ENCODE results near the gene SBNO2. TPM values are rescaled to one million over a fixed set of nuclear protein-coding genes. Genes with fewer than 3 reads are reported as not detected.
A peak's percentile ranks its signal among the peaks of the same experiment; 100 is the strongest.

Gene SBNO2
- total RNA-seq, 1 experiment from 2014 or later, result 46.3 TPM

DNA sequence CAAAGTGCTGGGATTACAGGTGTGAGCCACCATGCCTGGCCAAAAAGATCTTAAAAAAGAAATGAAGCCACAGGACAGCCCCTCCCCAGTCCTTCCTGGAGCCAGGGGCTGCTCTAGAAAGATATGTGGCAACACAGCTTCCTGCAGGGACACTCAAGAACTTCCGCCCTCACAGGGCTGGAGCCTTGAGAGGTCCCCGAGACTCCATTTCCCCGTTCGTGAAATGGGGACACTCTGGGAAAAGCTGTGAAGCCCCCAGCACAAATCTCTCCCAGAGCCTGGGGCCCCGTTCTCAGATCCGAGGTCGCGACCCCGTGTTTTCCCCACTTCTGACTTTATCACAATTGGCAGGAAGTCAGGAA is 72.8 kb downstream of the SBNO2 start:
- Histone ChIP-seq H2BK12ac (ENCODE audit: insufficient read length, low read depth, low read length) (no peak overlapping the region), H3K9ac (ENCODE audit: extremely low read depth, insufficient read length, low read length) (no peak overlapping the region), H3T11ph (ENCODE audit: low read length) (no peak overlapping the region), H4K20me1 (ENCODE audit: control insufficient read depth, insufficient read depth, insufficient read length) (no peaks in the 10 kb centered on the region), H3K18ac (ENCODE audit: insufficient read length, low read depth, low read length) (no peak overlapping the region), H3K14ac (ENCODE audit: insufficient read depth, low read length) (no peak overlapping the region), H3K4me2 (ENCODE audit: insufficient read depth, insufficient read length, low read length) (no peak overlapping the region), H2AFZ (ENCODE audit: low read length) (no peak overlapping the region), H3K56ac (ENCODE audit: insufficient read length, low read depth, low read length) (no peak overlapping the region), H3K9me3 (ENCODE audit: control insufficient read depth, low read depth, low read length) (no peaks in the 10 kb centered on the region), H4K8ac (replicated peaks; ENCODE audit: insufficient read length, low read depth, low read length) (no peak overlapping the region), H3K27ac (ENCODE audit: insufficient read length, low read depth, low read length) (no peak overlapping the region), H2BK15ac (ENCODE audit: low read depth, low read length) (no peak overlapping the region), H3K79me2 (ENCODE audit: insufficient read depth, low read length) (no peaks in the 10 kb centered on the region; the same call in 1 of the 2 replicates), H3K4me1 (ENCODE audit: insufficient read depth, low read length) (0 out of 2 replicates have a peak, but pooled peaks cover 2% of the 10 kb centered on the region), H3K4ac (ENCODE audit: low read depth, low read length) (no peak overlapping the region), H2BK5ac (ENCODE audit: insufficient read length, low read length) (no peak overlapping the region), H2AK5ac (ENCODE audit: insufficient read length, low read length) (no peak overlapping the region), H4K91ac (ENCODE audit: insufficient read length, low read depth, low read length) (no peak overlapping the region), H3K79me1 (ENCODE audit: insufficient read depth, low read depth, low read length, poor library complexity, severe bottlenecking) (no peaks in the 10 kb centered on the region), H3K27me3 (ENCODE audit: insufficient read depth, low read length) (no peaks in the 10 kb centered on the region), H2BK20ac (ENCODE audit: low read depth, low read length, poor library complexity, severe bottlenecking) (no peak overlapping the region), H2BK120ac (ENCODE audit: low read depth, low read length, poor library complexity, severe bottlenecking) (no peak overlapping the region), H3K23ac (ENCODE audit: insufficient read length, low read depth, low read length) (no peak overlapping the region), H4K5ac (ENCODE audit: insufficient read length, low read depth, low read length) (no peak overlapping the region), H3K23me2 (ENCODE audit: insufficient read length, low read depth, low read length, poor library complexity, severe bottlenecking) (no peaks in the 10 kb centered on the region)
- Mint-ChIP-seq H3K4me3 (no peak overlapping the region; a peak in 2 of 5 replicates), H3K27me3 (ENCODE audit: low read depth) (no peaks in the 10 kb centered on the region), H3K27ac (peak overlapping the region in 2 of 3 experiments; percentile 68 to 93; a peak in 3 of 7 replicates), H3K4me1 (peaks cover 8 to 24% of the 10 kb centered on the region in 2 experiments), H3K9me3 (peaks cover 2 to 3% of the 10 kb centered on the region in 2 experiments; a peak in 2 of 5 replicates), H3K36me3 (ENCODE audit: insufficient read depth in 1 of 3, low read depth in 3 of 3) (peaks cover 0 to 9% (median 7%) of the 10 kb centered on the region in 3 experiments; a peak in 4 of 7 replicates)
- TF ChIP-seq, protein P1, sequence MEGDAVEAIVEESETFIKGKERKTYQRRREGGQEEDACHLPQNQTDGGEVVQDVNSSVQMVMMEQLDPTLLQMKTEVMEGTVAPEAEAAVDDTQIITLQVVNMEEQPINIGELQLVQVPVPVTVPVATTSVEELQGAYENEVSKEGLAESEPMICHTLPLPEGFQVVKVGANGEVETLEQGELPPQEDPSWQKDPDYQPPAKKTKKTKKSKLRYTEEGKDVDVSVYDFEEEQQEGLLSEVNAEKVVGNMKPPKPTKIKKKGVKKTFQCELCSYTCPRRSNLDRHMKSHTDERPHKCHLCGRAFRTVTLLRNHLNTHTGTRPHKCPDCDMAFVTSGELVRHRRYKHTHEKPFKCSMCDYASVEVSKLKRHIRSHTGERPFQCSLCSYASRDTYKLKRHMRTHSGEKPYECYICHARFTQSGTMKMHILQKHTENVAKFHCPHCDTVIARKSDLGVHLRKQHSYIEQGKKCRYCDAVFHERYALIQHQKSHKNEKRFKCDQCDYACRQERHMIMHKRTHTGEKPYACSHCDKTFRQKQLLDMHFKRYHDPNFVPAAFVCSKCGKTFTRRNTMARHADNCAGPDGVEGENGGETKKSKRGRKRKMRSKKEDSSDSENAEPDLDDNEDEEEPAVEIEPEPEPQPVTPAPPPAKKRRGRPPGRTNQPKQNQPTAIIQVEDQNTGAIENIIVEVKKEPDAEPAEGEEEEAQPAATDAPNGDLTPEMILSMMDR (conservative IDR thresholded peaks at IDR 0.05), result no peak
- no peak for DNase-seq
- no CpG with 5 or more reads among the region's 9 CpGs for WGBS (ENCODE audit: extremely low coverage, insufficient read length, low lambda C conversion rate)
